Kidney (tissue), 14 donors: ENCODE results near the gene C12orf76. TPM values are rescaled to one million over a fixed set of nuclear protein-coding genes. Genes with fewer than 3 reads are reported as not detected.
A peak's percentile ranks its signal among the peaks of the same experiment; 100 is the strongest.
"Not testable (repeated sequence)": the region's sequence is repeated elsewhere in the genome, so short reads cannot be mapped to it uniquely, and the experiment has no call there.

Experiments
- DNase-seq, 5 donors: peaks; one replicate each; pipeline ENCODE4 v3.0.0-alpha.2; 2013 to 2020
- FAIRE-seq: peaks from 2 replicates; lab custom pipeline; 2012; peaks lifted over from hg19 to GRCh38; lab: Jason Lieb, UNC
- H3K27ac ChIP-seq, 2 donors: one replicate each; pipeline ENCODE4 v1.7.0; 2013; ENCODE audit warnings: low read depth in 2 of 2, low read length in 2 of 2, inconsistent platforms in 1 of 2
- H3K27me3 ChIP-seq: one replicate; pipeline ENCODE4 v1.7.1; 2013; ENCODE audit warnings: low read length, inconsistent platforms; ENCODE audit not compliant: control insufficient read depth, insufficient read depth
- H3K36me3 ChIP-seq, 3 donors: one replicate each; pipeline versions ENCODE4 v1.7.0 to v1.7.1; 2013; ENCODE audit warnings: low read length in 3 of 3, control low read depth in 1 of 3, inconsistent platforms in 1 of 3; ENCODE audit not compliant: insufficient read depth in 3 of 3, control insufficient read depth in 2 of 3
- H3K4me1 ChIP-seq, 3 donors: one replicate each; pipeline versions ENCODE4 v1.7.0 to v1.7.1; 2013; ENCODE audit warnings: low read length in 3 of 3, inconsistent platforms in 1 of 3, low read depth in 1 of 3; ENCODE audit not compliant: control insufficient read depth in 2 of 3, insufficient read depth in 2 of 3
- H3K4me3 ChIP-seq, 3 donors: one replicate each; pipeline versions ENCODE4 v1.7.0 to v1.8.1; 2013; ENCODE audit warnings: low read length in 3 of 3, control low read depth in 1 of 3, inconsistent platforms in 1 of 3
- H3K9ac ChIP-seq, 3 donors: one replicate each; pipeline versions ENCODE4 v1.7.0 to v1.7.1; 2013; ENCODE audit warnings: low read length in 3 of 3, control low read depth in 1 of 3, inconsistent platforms in 1 of 3
- H3K9me3 ChIP-seq, 3 donors: one replicate each; pipeline versions ENCODE4 v1.7.0 to v1.7.1; 2013; ENCODE audit warnings: low read length in 3 of 3, control low read depth in 1 of 3, inconsistent platforms in 1 of 3; ENCODE audit not compliant: control insufficient read depth in 2 of 3, insufficient read depth in 1 of 3
- intact Hi-C: fragments of 100-400 bp; cut with DNase I; formaldehyde crosslinking; loops from one replicate; pipeline ENCODE4 v1.11.1; 2022
- polyA plus RNA-seq: library from polyadenylated mRNA; stranded (reverse); fragments of 350-450 nt; fragmentation: Illumina TruSeq; extraction: RNeasy Lipid Tissue Mini Kit (QIAGEN cat#74804); gene quantifications from one replicate; pipeline ENCODE4 v1.2.3, GENCODE V29; 2014; ENCODE audit warnings: low read depth, low replicate concordance; ENCODE audit not compliant: insufficient read depth
- total RNA-seq: library from RNA; stranded (reverse); fragmentation: NEBNext Ultra II Directional; extraction: Animal tissue kit (Norgen Biotek cat#: 25700); gene quantifications from one replicate; pipeline ENCODE4 v1.2.1, GENCODE V29; 2021
- TF ChIP-seq, protein P1 (sequence below): IDR thresholded peaks from 3 replicates; pipeline ENCODE4 v1.5.1; 2012; ENCODE audit warnings: mild to moderate bottlenecking, moderate library complexity, borderline replicate concordance; ENCODE audit not compliant: insufficient read depth; ENCODE audit errors: extremely low read depth
- donor health status: control.
- donor health status: control.
- donor health status: control.
- donor health status: control.
- donor health status: control.
- donor health status: DM: yes; HTN: yes; CAD: no.
- donor health status: Normal renal cell carcinoma (clear cell type).

C12orf76 gene
- total and polyA plus RNA-seq, 2 donors from 2014 or later, result 14.6 to 15.8 TPM

DNA sequence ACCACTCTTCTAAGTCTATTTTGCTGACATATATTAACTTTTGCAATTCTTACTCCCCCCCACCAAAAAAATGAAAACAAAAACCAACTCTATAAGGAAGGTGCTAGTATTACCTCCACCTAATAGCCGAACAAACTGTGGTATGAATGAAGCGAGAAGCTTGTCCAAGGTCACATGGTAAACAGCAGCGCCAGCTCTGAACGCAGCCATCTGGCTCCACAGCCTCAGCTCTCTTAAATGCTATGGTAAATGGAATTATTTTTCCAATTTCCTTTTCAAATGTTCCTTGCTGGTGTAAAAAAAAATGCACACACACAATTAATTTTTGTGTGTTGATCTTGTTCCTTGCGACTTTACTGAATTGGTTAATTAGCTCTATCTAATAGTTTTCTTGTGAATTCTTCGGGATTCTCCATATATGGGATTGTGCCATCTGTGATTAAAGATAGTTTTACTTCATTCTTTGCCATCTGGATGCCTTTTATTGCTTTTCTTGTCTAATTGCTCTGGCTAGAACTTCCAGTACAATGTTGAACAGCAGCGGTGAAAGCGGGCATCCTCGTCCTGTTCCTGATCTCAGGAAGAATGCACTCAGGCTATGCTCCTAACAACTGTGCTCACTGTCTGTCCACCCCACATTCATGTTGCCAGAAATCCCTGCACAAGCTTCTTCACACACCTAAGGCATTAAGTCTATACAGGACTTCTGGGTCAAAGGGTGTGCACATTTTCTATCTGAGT, 10.7 kb upstream of the C12orf76 start:
- intact Hi-C loops, result no loop called here
- Histone ChIP-seq H3K4me3 (no peak overlapping the region), H3K9ac (no peak overlapping the region), H3K4me1 (no peaks in the 10 kb centered on the region), H3K27me3 (no peaks in the 10 kb centered on the region), H3K36me3 (no peaks in the 10 kb centered on the region), H3K27ac (no peak overlapping the region), H3K9me3 (no peaks in the 10 kb centered on the region)
- TF ChIP-seq, protein P1, sequence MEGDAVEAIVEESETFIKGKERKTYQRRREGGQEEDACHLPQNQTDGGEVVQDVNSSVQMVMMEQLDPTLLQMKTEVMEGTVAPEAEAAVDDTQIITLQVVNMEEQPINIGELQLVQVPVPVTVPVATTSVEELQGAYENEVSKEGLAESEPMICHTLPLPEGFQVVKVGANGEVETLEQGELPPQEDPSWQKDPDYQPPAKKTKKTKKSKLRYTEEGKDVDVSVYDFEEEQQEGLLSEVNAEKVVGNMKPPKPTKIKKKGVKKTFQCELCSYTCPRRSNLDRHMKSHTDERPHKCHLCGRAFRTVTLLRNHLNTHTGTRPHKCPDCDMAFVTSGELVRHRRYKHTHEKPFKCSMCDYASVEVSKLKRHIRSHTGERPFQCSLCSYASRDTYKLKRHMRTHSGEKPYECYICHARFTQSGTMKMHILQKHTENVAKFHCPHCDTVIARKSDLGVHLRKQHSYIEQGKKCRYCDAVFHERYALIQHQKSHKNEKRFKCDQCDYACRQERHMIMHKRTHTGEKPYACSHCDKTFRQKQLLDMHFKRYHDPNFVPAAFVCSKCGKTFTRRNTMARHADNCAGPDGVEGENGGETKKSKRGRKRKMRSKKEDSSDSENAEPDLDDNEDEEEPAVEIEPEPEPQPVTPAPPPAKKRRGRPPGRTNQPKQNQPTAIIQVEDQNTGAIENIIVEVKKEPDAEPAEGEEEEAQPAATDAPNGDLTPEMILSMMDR, result no peak
- FAIRE-seq (no peak), DNase-seq (no peak)

DNA sequence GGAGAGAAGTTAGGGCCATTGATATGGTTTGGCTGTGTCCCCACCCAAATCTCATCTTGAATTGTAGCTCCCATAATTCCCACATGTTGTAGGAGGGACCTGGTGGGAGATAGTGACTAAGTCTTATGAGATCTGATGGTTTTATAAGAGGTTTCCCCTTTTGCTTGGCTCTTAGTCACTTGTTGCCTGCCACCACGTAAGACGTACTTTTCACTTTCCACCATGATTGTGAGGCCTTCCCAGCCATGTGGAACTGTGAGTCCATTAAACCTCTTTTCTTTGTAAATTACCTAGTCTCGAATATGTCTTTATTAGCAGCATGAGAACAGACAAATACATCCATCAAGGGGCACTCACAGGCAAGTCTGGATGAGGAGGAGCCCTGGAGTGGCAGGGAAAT, 8.3 kb upstream of the C12orf76 start:
- H3K4me1 ChIP-seq, intact Hi-C loops, H3K9ac ChIP-seq, H3K27me3 ChIP-seq, H3K36me3 ChIP-seq, DNase-seq, H3K27ac ChIP-seq, FAIRE-seq, H3K9me3 ChIP-seq, H3K4me3 ChIP-seq: not testable (repeated sequence)

DNA sequence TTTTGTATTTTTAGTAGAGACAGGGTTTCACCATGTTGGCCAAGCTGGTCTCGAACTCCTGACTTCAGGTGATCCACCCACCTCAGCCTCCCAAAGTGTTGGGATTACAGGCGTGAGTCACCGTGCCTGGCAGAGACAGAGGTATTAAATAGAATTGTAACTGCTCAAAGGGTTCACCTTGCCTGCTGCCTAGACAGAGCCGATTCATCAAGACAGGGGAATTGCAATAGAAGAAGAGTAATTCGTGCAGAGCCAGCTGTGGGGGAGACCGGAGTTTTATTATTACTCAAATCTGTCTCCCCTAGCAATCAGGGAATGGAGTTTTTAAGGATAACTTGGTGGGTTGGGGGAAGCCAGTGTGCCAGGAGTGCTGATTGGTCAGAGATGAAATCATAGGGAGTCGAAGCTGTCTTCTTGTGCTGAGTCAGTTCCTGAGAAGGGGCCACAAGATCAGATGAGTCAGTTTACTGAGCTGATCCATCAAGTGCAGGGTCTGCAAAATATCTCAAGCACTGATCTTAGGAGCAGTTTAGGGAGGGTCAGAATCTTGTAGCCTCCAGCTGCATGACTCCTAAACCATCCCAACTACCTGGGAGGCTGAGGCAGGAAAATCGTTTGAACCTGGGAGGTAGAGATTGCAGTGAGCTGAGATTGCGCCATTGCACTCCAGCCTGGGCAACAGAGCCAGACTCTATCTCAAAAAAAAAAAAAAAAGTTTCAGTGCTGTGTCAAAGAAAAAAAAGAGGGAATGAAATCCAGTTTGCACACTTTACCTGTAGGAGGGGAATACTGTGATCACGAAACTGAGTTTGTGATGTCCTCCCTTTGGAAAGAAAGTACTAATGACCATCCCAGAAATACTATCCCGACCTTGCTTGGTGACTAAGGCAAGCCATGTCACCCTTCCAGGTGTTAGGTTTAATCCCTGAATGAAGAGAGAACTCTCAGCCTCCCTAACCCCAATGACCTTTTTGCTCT, 7.3 kb upstream of the C12orf76 start:
- H3K27ac ChIP-seq, H3K4me1 ChIP-seq, intact Hi-C loops, H3K36me3 ChIP-seq, H3K9ac ChIP-seq, H3K9me3 ChIP-seq, H3K27me3 ChIP-seq, DNase-seq, H3K4me3 ChIP-seq, FAIRE-seq: not testable (repeated sequence)

DNA sequence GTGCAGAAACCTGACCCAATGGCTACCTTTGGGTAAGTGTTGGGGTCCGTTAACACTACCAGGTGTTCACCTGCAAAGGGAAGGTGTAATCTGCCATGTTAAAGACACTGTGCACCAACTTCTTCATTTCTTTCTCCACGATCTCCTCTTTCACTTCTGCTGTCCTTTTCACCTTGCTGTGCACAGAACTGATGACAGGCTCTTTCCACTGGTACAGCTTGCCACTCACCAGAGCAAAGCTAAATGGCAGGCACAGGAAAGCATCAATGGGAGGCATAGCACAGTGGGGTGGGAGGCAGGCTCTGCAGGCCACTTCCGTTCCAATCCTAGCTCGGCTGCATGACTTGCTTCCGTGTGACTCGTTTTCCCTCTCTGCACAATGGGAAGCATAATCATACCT, 2.6 kb upstream of the C12orf76 start:
- no peak overlapping the region for H3K27ac ChIP-seq
- peaks cover 0 to 6% (median 5%) of the 10 kb centered on the region in 3 donors for H3K4me1 ChIP-seq
- no peaks in the 10 kb centered on the region for H3K27me3 ChIP-seq
- H3K36me3 ChIP-seq, result peaks cover 0 to 3% (median 0%) of the 10 kb centered on the region in 3 donors
- no peak overlapping the region for H3K4me3 ChIP-seq
- intact Hi-C loops, result no loop called here
- H3K9me3 ChIP-seq, result no peaks in the 10 kb centered on the region
- TF ChIP-seq, protein P1, result no peak
- DNase-seq (no peak), FAIRE-seq (no peak)
- H3K9ac ChIP-seq, result no peak overlapping the region

DNA sequence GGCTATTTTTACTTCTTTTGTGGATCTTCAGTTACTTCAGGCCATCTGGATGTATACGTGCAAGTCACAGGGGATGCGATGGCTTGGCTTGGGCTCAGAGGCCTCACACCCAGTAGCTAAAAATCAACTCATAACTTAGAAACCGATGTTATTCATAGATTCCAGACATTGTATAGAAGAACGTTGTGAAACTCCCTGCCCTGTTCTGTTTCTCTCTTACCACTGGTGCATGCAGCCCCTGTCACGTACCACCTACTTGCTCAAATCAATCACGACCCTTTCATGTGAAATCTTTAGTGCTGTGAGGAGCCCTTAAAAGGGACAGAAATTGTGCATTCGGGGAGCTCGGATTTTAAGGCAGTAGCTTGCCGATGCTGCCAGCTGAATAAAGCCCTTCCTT, 1.3 kb upstream of the C12orf76 start:
- DNase-seq, H3K27ac ChIP-seq, H3K36me3 ChIP-seq, H3K9ac ChIP-seq, H3K27me3 ChIP-seq, H3K4me1 ChIP-seq, intact Hi-C loops, FAIRE-seq, H3K9me3 ChIP-seq, H3K4me3 ChIP-seq: not testable (repeated sequence)

DNA sequence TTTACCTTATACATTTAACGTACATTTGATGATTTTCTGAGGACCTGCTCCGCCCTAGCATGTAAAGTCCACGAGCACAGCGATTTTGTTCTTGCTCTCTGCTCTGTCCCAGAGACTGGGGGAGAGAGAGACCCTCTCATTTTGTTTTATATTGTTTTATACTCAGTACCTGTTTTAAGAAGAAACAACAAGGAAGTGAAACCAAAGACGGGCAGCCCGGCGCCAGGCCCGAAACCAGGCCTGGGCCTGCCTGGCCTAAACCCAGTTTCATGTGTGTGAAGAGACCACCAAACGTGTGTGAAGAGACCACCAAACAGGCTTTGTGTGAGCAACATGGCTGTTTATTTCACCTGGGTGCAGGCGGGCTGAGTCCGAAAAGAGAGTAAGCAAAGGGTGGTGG, 712 bp upstream of the C12orf76 start:
- FAIRE-seq, H3K27me3 ChIP-seq, H3K9me3 ChIP-seq, H3K4me1 ChIP-seq, H3K36me3 ChIP-seq, intact Hi-C loops, DNase-seq: not testable (repeated sequence)
- Histone ChIP-seq H3K4me3 (peak overlapping the region; percentile 84 to 99 (median 97)), H3K27ac (peak overlapping the region in 1 of 2 donors; percentile 69), H3K9ac (peak overlapping the region in 2 of 3 donors; percentile 87 to 92)
